ENCODE data around the gene CLCN2. TPM values are rescaled to one million over a fixed set of nuclear protein-coding genes. Genes with fewer than 3 reads are reported as not detected.

Gene CLCN2
- total RNA-seq, 1 experiment from 2014 or later, result 13.0 TPM

DNA sequence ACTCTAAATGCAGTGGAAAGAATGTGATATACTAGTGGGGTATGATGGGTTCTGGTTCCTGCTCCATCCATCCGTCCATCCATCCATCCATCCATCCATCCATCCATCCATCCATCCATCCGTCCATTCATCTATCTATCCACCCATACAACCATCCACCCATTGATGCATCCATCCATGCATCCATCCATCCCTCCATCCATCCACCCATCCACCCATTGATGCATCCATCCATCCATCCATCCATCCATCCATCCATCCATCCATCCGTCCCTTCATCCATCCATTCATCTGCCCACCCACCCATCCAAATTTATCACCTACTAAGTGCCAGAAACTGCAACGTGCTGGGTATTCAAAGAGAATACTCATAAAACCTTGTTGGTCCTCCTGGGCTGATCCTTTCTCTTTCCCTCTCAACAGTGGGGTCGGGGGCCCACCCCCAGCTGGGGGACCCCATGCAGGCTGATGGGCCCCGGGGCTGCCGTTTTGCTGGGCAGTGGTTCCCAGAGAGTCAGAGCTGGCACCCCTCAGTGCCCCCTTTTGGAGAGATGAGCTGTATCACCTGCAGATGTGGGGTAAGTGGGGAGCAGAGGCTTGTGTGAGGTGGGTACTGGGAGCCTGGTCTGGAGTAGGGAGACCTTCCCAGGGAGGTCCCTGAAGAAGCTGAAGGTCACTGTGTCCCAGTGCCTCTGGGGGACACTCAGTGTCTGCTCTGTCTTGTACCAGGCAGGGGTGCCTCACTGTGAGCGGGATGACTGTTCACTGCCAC is 26.9 kb upstream of the CLCN2 start:
- Histone ChIP-seq H3K36me3 (ENCODE audit: low read depth, low read length) (no peaks in the 10 kb centered on the region), H3K27me3 (ENCODE audit: low read length) (peaks cover 23% of the 10 kb centered on the region), H3F3A (ENCODE audit: low read length, unreplicated experiment) (no peaks in the 10 kb centered on the region), H3K27ac (ENCODE audit: low read length) (no peak overlapping the region), H3K79me2 (ENCODE audit: low read length) (no peaks in the 10 kb centered on the region), H3K4me1 (ENCODE audit: insufficient read depth, low read length) (no peaks in the 10 kb centered on the region), H3K9me3 (ENCODE audit: low read length) (no peaks in the 10 kb centered on the region), H3K9ac (ENCODE audit: low read length) (no peak overlapping the region), H2AFZ (ENCODE audit: low read length) (no peak overlapping the region), H3K4me3 (ENCODE audit: low read length) (no peak overlapping the region), H3K4me2 (ENCODE audit: low read length) (no peak overlapping the region), H3K9me2 (replicated peaks; ENCODE audit: low read length) (no peaks in the 10 kb centered on the region), H4K20me1 (ENCODE audit: low read length) (no peaks in the 10 kb centered on the region)
- intact Hi-C loops (cut with micrococcal nuclease), result no loop called here
- no TSS peak for BruUV-seq (replicated peaks)
- DNase-seq (no peak), ATAC-seq (no peak)
- ChIA-PET POLR2A (ENCODE audit: unreplicated experiment) (no interaction called here), CTCF (interaction anchor here (0.5 kb wide), 1 partner anchor 116 kb away, joined by 9 read pairs; no protein-coding TSS in a partner anchor)
- TF ChIP-seq EZH2 (IDR thresholded peaks at IDR 0.05; ENCODE audit: low read length, unreplicated experiment), result no peak
- TF ChIP-seq EZH2phosphoT487 (IDR thresholded peaks at IDR 0.05; ENCODE audit: borderline replicate concordance, low read length), result no peak
- TF ChIP-seq, protein P1, sequence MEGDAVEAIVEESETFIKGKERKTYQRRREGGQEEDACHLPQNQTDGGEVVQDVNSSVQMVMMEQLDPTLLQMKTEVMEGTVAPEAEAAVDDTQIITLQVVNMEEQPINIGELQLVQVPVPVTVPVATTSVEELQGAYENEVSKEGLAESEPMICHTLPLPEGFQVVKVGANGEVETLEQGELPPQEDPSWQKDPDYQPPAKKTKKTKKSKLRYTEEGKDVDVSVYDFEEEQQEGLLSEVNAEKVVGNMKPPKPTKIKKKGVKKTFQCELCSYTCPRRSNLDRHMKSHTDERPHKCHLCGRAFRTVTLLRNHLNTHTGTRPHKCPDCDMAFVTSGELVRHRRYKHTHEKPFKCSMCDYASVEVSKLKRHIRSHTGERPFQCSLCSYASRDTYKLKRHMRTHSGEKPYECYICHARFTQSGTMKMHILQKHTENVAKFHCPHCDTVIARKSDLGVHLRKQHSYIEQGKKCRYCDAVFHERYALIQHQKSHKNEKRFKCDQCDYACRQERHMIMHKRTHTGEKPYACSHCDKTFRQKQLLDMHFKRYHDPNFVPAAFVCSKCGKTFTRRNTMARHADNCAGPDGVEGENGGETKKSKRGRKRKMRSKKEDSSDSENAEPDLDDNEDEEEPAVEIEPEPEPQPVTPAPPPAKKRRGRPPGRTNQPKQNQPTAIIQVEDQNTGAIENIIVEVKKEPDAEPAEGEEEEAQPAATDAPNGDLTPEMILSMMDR (conservative IDR thresholded peaks at IDR 0.05; ENCODE audit: low read depth, low read length), result no peak

DNA sequence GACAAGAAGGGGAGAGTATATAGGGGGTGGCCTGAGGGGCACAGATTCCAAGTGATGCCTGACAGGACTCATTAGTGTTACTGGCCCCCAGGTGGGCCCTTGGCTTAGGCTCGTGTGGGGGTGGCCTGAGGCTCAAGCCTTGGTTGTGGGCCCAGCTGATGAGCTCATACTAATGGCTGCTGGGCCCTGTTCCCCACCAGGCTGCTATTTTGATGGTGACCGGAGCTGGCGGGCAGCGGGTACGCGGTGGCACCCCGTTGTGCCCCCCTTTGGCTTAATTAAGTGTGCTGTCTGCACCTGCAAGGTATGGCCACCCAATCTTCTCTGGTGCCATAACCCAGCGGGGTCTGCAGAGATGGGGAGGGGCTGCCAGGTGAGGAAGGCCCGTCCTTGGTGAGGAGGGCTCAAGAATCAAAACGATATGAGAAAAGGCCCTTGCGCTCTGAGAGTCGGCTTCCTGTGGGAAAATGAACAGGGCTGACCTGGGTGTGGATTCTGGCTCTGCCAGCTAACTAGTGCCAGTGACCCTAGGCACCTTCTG is 25.8 kb upstream of the CLCN2 start:
- POLR2A ChIA-PET (ENCODE audit: unreplicated experiment), result no interaction called here
- H2AFZ ChIP-seq (ENCODE audit: low read length), result no peak overlapping the region
- peaks cover 23% of the 10 kb centered on the region for H3K27me3 ChIP-seq (ENCODE audit: low read length)
- H3K9me3 ChIP-seq (ENCODE audit: low read length), result no peaks in the 10 kb centered on the region
- H3K79me2 ChIP-seq (ENCODE audit: low read length), result no peaks in the 10 kb centered on the region
- no peaks in the 10 kb centered on the region for H3K4me1 ChIP-seq (ENCODE audit: insufficient read depth, low read length)
- H3K36me3 ChIP-seq (ENCODE audit: low read depth, low read length), result no peaks in the 10 kb centered on the region
- CTCF ChIA-PET, result no interaction called here
- BruUV-seq (replicated peaks), result no TSS peak
- H3K4me3 ChIP-seq (ENCODE audit: low read length), result no peak overlapping the region
- no peaks in the 10 kb centered on the region for H3K9me2 ChIP-seq (replicated peaks; ENCODE audit: low read length)
- TF ChIP-seq EZH2phosphoT487 (IDR thresholded peaks at IDR 0.05; ENCODE audit: borderline replicate concordance, low read length) (no peak), EZH2 (IDR thresholded peaks at IDR 0.05; ENCODE audit: low read length, unreplicated experiment) (no peak)
- TF ChIP-seq, protein P1 (conservative IDR thresholded peaks at IDR 0.05; ENCODE audit: low read depth, low read length), result no peak
- ATAC-seq (no peak), DNase-seq (no peak)
- H3K4me2 ChIP-seq (ENCODE audit: low read length), result no peak overlapping the region
- no peak overlapping the region for H3K9ac ChIP-seq (ENCODE audit: low read length)
- no peaks in the 10 kb centered on the region for H3F3A ChIP-seq (ENCODE audit: low read length, unreplicated experiment)
- no peaks in the 10 kb centered on the region for H4K20me1 ChIP-seq (ENCODE audit: low read length)
- intact Hi-C loops (cut with micrococcal nuclease), result no loop called here
- H3K27ac ChIP-seq (ENCODE audit: low read length), result no peak overlapping the region

Data from PC-3 (cell line).